GM12891 (cell line): ENCODE data around the gene AOC1.

Experiments used
- DNase-seq: peaks from one replicate; pipeline ENCODE4 v3.0.0; 2011; ENCODE audit warnings: low spot score; ENCODE audit not compliant: insufficient read length
- FAIRE-seq: peaks from 2 replicates; lab custom pipeline; 2011; peaks lifted over from hg19 to GRCh38; lab: Jason Lieb, UNC
- PAX5 ChIP-seq: IDR thresholded peaks from 2 replicates; pipeline ENCODE4 v1.6.1; 2011; ENCODE audit warnings: low read length, moderate library complexity, mild to moderate bottlenecking; ENCODE audit not compliant: insufficient read depth, severe bottlenecking
- POLR2A ChIP-seq: IDR thresholded peaks from 2 replicates; pipeline ENCODE4 v1.6.1; 2011; ENCODE audit warnings: low read depth, low read length, control low read depth
- POLR2AphosphoS5 ChIP-seq: IDR thresholded peaks from 2 replicates; pipeline ENCODE4 v1.6.1; 2011; ENCODE audit warnings: low read depth, low read length, control low read depth
- POU2F2 ChIP-seq: IDR thresholded peaks from 2 replicates; pipeline ENCODE4 v1.6.1; 2011; ENCODE audit warnings: low read depth, mild to moderate bottlenecking, control low read depth, low read length, moderate library complexity
- SPI1 ChIP-seq: IDR thresholded peaks from 2 replicates; pipeline ENCODE4 v1.6.1; 2011; ENCODE audit warnings: low read depth, low read length, control low read depth
- TAF1 ChIP-seq: IDR thresholded peaks from 2 replicates; pipeline ENCODE4 v1.6.1; 2011; ENCODE audit warnings: low read depth, low read length, control low read depth

Gene AOC1

GRCh38 chr7:150856303-150857275, 4.3 kb downstream of the AOC1 start:
- FAIRE-seq (no peak), DNase-seq (no peak)
- no peak for TF ChIP-seq PAX5
- no peak for TF ChIP-seq POLR2AphosphoS5
- no peak for TF ChIP-seq POLR2A
- no peak for TF ChIP-seq SPI1
- no peak for TF ChIP-seq TAF1
- no peak for TF ChIP-seq POU2F2

DNA sequence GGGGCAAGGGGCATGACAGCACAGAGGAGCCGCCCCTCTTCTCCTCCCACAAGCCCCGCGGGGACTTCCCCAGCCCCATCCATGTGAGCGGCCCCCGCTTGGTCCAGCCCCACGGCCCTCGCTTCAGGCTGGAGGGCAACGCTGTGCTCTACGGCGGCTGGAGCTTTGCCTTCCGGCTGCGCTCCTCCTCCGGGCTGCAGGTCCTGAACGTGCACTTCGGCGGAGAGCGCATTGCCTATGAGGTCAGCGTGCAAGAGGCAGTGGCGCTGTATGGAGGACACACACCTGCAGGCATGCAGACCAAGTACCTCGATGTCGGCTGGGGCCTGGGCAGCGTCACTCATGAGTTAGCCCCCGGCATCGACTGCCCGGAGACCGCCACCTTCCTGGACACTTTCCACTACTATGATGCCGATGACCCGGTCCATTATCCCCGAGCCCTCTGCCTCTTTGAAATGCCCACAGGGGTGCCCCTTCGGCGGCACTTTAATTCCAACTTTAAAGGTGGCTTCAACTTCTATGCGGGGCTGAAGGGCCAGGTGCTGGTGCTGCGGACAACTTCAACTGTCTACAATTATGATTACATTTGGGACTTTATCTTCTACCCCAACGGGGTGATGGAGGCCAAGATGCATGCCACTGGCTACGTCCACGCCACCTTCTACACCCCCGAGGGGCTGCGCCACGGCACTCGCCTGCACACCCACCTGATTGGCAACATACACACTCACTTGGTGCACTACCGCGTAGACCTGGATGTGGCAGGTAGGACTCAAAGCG, 5.1 kb downstream of the AOC1 start:
- DNase-seq = no peak
- TF ChIP-seq POLR2AphosphoS5 (no peak), POU2F2 (no peak), PAX5 (no peak), TAF1 (no peak), POLR2A (no peak), SPI1 (no peak)
- no peak for FAIRE-seq

DNA sequence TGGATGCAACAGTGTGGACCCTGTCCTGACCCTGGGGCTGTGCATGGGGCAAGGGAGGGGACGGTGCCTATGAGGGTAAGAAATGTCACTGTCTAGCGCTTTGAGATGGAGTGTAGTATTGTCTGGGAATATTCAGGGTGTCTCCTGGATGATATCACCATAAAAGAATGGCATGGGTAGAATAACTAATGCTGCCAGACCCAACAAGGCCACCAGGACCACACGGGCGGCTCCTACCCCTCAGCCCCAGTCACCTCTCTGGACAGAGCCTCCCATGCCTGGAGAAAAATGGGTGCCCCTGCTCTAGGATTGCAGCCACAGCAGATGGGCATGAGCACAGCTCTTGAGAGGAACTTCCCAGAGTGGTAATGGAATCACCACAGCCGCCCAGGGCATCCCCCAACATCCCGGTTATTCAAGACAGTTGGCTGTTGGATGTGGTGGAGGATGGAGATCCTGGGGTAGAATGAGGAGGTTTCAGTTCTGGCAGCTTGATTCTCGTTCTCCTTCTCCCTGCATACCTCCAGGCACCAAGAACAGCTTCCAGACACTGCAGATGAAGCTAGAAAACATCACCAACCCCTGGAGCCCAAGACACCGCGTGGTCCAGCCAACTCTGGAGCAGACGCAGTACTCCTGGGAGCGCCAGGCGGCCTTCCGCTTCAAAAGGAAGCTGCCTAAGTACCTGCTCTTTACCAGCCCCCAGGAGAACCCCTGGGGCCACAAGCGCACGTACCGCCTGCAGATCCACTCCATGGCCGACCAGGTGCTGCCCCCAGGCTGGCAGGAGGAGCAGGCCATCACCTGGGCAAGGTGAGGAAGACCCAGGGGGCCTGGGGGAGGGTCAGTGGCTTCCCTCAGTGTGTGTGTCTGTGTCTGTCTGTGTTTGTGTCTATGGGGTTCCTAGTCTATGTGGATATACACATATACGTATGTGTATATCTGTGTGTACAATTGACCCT, 6.2 kb downstream of the AOC1 start:
- no peak for TF ChIP-seq POLR2AphosphoS5
- TF ChIP-seq POLR2A = no peak
- no peak for FAIRE-seq
- no peak for DNase-seq

DNA sequence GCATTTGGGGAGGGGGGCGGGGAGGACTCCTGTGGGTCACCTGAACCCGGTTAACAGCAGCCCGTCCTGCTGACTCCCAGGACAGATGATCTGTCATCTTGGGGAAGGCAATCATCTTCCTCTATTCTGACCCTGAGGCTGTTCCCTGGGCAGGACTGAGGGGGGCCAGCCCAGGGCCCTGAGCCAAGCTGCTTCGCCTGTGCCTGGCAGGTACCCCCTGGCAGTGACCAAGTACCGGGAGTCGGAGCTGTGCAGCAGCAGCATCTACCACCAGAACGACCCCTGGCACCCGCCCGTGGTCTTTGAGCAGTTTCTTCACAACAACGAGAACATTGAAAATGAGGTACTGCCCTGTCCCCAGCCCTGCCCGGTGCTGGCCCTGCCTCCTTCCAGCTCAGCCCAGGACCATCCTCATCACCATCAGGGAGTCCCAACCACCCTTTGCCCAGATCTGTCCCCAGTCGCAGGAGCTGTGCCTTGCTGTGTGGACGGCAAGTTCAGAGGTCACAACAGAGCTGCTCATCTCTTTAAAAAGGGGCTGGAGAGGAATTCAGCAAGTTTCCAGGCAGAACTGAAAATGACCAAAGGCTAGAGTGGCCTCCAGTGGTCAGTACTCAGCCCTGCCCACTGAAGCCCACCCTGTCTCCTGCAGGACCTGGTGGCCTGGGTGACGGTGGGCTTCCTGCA, 8.1 kb downstream of the AOC1 start:
- TF ChIP-seq POLR2A (no peak), POU2F2 (no peak), POLR2AphosphoS5 (no peak), TAF1 (no peak), PAX5 (no peak), SPI1 (no peak)
- no peak for DNase-seq
- no peak for FAIRE-seq

DNA sequence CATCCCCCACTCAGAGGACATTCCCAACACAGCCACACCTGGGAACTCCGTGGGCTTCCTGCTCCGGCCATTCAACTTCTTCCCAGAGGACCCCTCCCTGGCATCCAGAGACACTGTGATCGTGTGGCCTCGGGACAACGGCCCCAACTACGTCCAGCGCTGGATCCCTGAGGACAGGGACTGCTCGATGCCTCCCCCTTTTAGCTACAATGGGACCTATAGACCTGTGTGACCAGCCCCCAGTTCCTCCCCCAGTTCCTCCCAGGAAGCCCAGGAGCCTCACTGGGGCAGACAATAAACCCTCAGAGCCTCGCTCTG, 8.6 kb downstream of the AOC1 start:
- FAIRE-seq = no peak
- DNase-seq = no peak
- TF ChIP-seq POU2F2 (no peak), POLR2A (no peak), POLR2AphosphoS5 (no peak), TAF1 (no peak)

- FAIRE-seq = no peak
- no peak for TF ChIP-seq SPI1
- TF ChIP-seq POLR2AphosphoS5 = no peak
- TF ChIP-seq POU2F2 = no peak
- no peak for TF ChIP-seq TAF1
- TF ChIP-seq PAX5 = no peak
- TF ChIP-seq POLR2A = no peak
Measured at GRCh38 chr7:150862356-150862755, 10.0 kb downstream of the AOC1 start.

GRCh38 chr7:150863946-150864345, 11.6 kb downstream of the AOC1 start:
- no peak for FAIRE-seq
- DNase-seq = no peak
- no peak for TF ChIP-seq POU2F2
- TF ChIP-seq PAX5 = no peak
- TF ChIP-seq POLR2AphosphoS5 = no peak
- no peak for TF ChIP-seq SPI1
- TF ChIP-seq TAF1 = no peak
- no peak for TF ChIP-seq POLR2A

More at GRCh38 chr7:150862356-150862755, 10.0 kb downstream of the AOC1 start:
- DNase-seq = no peak

- no peak for TF ChIP-seq POU2F2
- no peak for TF ChIP-seq POLR2A
- TF ChIP-seq TAF1 = no peak
- TF ChIP-seq SPI1 = no peak
- no peak for TF ChIP-seq PAX5
- TF ChIP-seq POLR2AphosphoS5 = no peak
- FAIRE-seq (no peak), DNase-seq (no peak)
Measured at GRCh38 chr7:150866932-150867564, 14.7 kb downstream of the AOC1 start.
